Femur (tissue), 1 donor: ENCODE data around the gene ELAVL2.

Source experiments
- DNase-seq: peaks from one replicate; pipeline ENCODE4 v3.0.0-alpha.2; 2017

The ELAVL2 gene

GRCh38 chr9:23658376-23659258 lies 167.4 kb downstream of the ELAVL2 start:
- no peak for DNase-seq

GRCh38 chr9:23651051-23651450 lies 175.0 kb downstream of the ELAVL2 start:
- no peak for DNase-seq

- DNase-seq, result no peak
Observed at GRCh38 chr9:23648651-23649050, 177.4 kb downstream of the ELAVL2 start.

- no peak for DNase-seq
Observed at GRCh38 chr9:23644896-23645295, 181.1 kb downstream of the ELAVL2 start.

GRCh38 chr9:23644326-23644725 lies 181.7 kb downstream of the ELAVL2 start:
- no peak for DNase-seq

- DNase-seq, result no peak
Observed at GRCh38 chr9:23643656-23644258, 182.3 kb downstream of the ELAVL2 start.
